IMR-90 (cell line): ENCODE data around the gene ABCB4. TPM values are rescaled to one million over a fixed set of nuclear protein-coding genes. Genes with fewer than 3 reads are reported as not detected.

ENCODE experiments used
- ATAC-seq: fragments of 200-7000 bp; cut with Tn5 transposase; 2 replicates; pipeline ENCODE4 v1.9.1; 2020; ENCODE audit warnings: low read depth, mild to moderate bottlenecking, moderate library complexity
- BruUV-seq: library from RNA; stranded (reverse); fragments of 400-500 nt; replicated peaks from 2 replicates; lab custom pipeline; 2021; lab: Mats Ljungman, UMichigan
- CTCF ChIA-PET: fragments of 300-600 bp; formaldehyde crosslinking; extraction: SDS; loops from one replicate; lab custom pipeline; 2021; ENCODE audit warnings: antibody characterized with exemption; lab: Yijun Ruan, JAX
- POLR2A ChIA-PET: fragments of 300-600 bp; sonication (Branson Sonifier 250); formaldehyde crosslinking; loops from one replicate; lab custom pipeline; 2022; ENCODE audit warnings: antibody characterized with exemption; ENCODE audit not compliant: unreplicated experiment; lab: Charles Lee
- DNase-seq: peaks from one replicate; pipeline ENCODE4 v3.0.0; 2013
- H2AFZ ChIP-seq: replicated peaks from 2 replicates; pipeline ENCODE3; 2013; ENCODE audit warnings: low read length, mild to moderate bottlenecking; ENCODE audit not compliant: poor library complexity
- H2AK5ac ChIP-seq: 2 replicates; pipeline ENCODE4 v1.6.1; 2013; ENCODE audit warnings: low read depth, low read length, inconsistent platforms
- H2AK9ac ChIP-seq: replicated peaks from 2 replicates; pipeline ENCODE3; 2013; ENCODE audit warnings: mild to moderate bottlenecking, low read depth, low read length, moderate library complexity; ENCODE audit not compliant: poor library complexity
- H2BK120ac ChIP-seq: 2 replicates; pipeline ENCODE4 v1.6.1; 2013; ENCODE audit warnings: low read depth, low read length, inconsistent platforms
- H2BK15ac ChIP-seq: 3 replicates; pipeline ENCODE4 v1.6.1; 2013; ENCODE audit warnings: low read depth, low read length, inconsistent platforms
- H2BK20ac ChIP-seq: 2 replicates; pipeline ENCODE4 v1.6.1; 2013; ENCODE audit warnings: low read depth, mild to moderate bottlenecking, inconsistent platforms, low read length, moderate library complexity
- H2BK5ac ChIP-seq: 2 replicates; pipeline ENCODE4 v1.6.1; 2013; ENCODE audit warnings: mild to moderate bottlenecking, low read depth, low read length, inconsistent platforms; ENCODE audit not compliant: poor library complexity, severe bottlenecking
- H3K14ac ChIP-seq: replicated peaks from 2 replicates; pipeline ENCODE4 v1.6.1; 2013; ENCODE audit warnings: low read depth, low read length, inconsistent platforms
- H3K18ac ChIP-seq: 2 replicates; pipeline ENCODE4 v1.6.1; 2013; ENCODE audit warnings: low read depth, low read length, control low read depth
- H3K23ac ChIP-seq: 2 replicates; pipeline ENCODE4 v1.6.1; 2013; ENCODE audit warnings: low read depth, low read length, inconsistent platforms
- H3K27ac ChIP-seq: 2 replicates; pipeline ENCODE4 v1.5.1; 2013; ENCODE audit warnings: mild to moderate bottlenecking, control low read depth, low read length; ENCODE audit not compliant: insufficient read depth
- H3K27me3 ChIP-seq: 2 replicates; pipeline ENCODE4 v1.6.1; 2013; ENCODE audit warnings: low read length; ENCODE audit not compliant: control insufficient read depth, insufficient read depth
- H3K36me3 ChIP-seq: 2 replicates; pipeline ENCODE4 v1.6.1; 2013; ENCODE audit warnings: low read length, mixed read lengths; ENCODE audit not compliant: control insufficient read depth, insufficient read depth
- H3K4ac ChIP-seq: 2 replicates; pipeline ENCODE4 v1.6.1; 2013; ENCODE audit warnings: low read depth, low read length, inconsistent platforms
- H3K4me1 ChIP-seq: 2 replicates; pipeline ENCODE4 v1.6.1; 2013; ENCODE audit warnings: low read length, mixed read lengths; ENCODE audit not compliant: control insufficient read depth, insufficient read depth
- H3K4me2 ChIP-seq: 2 replicates; pipeline ENCODE4 v1.6.1; 2013; ENCODE audit warnings: low read depth, mild to moderate bottlenecking, control low read depth, low read length, moderate library complexity
- H3K4me3 ChIP-seq: 2 replicates; pipeline ENCODE4 v1.5.1; 2013; ENCODE audit warnings: low read depth, mild to moderate bottlenecking, control low read depth, low read length, moderate library complexity; ENCODE audit not compliant: insufficient read depth
- H3K56ac ChIP-seq: 2 replicates; pipeline ENCODE4 v1.6.1; 2013; ENCODE audit warnings: low read length, inconsistent platforms; ENCODE audit not compliant: insufficient read depth; ENCODE audit errors: extremely low read depth
- H3K79me1 ChIP-seq, 2 experiments: 2 replicates each; pipeline ENCODE4 v1.6.1; 2013; ENCODE audit warnings: low read length in 2 of 2, inconsistent platforms in 1 of 2, low read depth in 1 of 2
- H3K9ac ChIP-seq: 2 replicates; pipeline ENCODE4 v1.6.1; 2013; ENCODE audit warnings: low read depth, low read length, control low read depth
- H3K9me1 ChIP-seq: 2 replicates; pipeline ENCODE4 v1.6.1; 2013; ENCODE audit warnings: low read length, inconsistent platforms; ENCODE audit not compliant: insufficient read depth
- H3K9me3 ChIP-seq: 2 replicates; pipeline ENCODE4 v1.6.1; 2013; ENCODE audit warnings: low read length; ENCODE audit not compliant: control insufficient read depth, insufficient read depth
- H4K20me1 ChIP-seq: 2 replicates; pipeline ENCODE4 v1.6.1; 2013; ENCODE audit warnings: low read length, inconsistent platforms; ENCODE audit not compliant: insufficient read depth
- H4K5ac ChIP-seq: 2 replicates; pipeline ENCODE4 v1.6.1; 2013; ENCODE audit warnings: mild to moderate bottlenecking, low read depth, low read length, control low read depth
- H4K8ac ChIP-seq, 2 experiments: 2 replicates each; pipeline ENCODE4 v1.6.1; 2013; ENCODE audit warnings: low read depth in 2 of 2, low read length in 2 of 2, control low read depth in 1 of 2, inconsistent platforms in 1 of 2
- H4K91ac ChIP-seq: 2 replicates; pipeline ENCODE4 v1.6.1; 2013; ENCODE audit warnings: low read depth, low read length, inconsistent platforms; ENCODE audit not compliant: insufficient read depth
- RAD21 ChIP-seq: IDR thresholded peaks from 2 replicates; pipeline ENCODE4 v1.6.1; 2012; ENCODE audit warnings: low read length, improper control_type of control experiment
- SMC3 ChIP-seq: fragments of 150-350 bp; IDR thresholded peaks from 2 replicates; pipeline ENCODE4 v1.6.1; 2016; ENCODE audit warnings: low read depth, mild to moderate bottlenecking, antibody characterized with exemption, low read length, moderate library complexity
- WGBS, 2 experiments: methylation state at CpG; one replicate each; pipeline versions ENCODE4 v1.1.5 to v1.1.7; 2013; ENCODE audit warnings: missing lambda C conversion rate in 2 of 2; ENCODE audit not compliant: insufficient read length in 1 of 2; ENCODE audit errors: extremely low coverage in 2 of 2; 5-methylcytosine and 5-hydroxymethylcytosine counted together
- dilution Hi-C: fragments of 300-500 bp; cut with HindIII; formaldehyde crosslinking; loops from one replicate; pipeline ENCODE4 v1.14.3; 2018; ENCODE audit warnings: low sequenced_read_pairs; ENCODE audit not compliant: unreplicated experiment
- in situ Hi-C: fragments of 300-500 bp; cut with MboI; formaldehyde crosslinking; loops from 3 replicates; pipeline ENCODE4 v1.14.3; 2019; ENCODE audit warnings: low sequenced_read_pairs, inconsistent platforms, mixed read lengths
- intact Hi-C: fragments of 100-400 bp; cut with micrococcal nuclease; formaldehyde crosslinking; loops from 2 replicates; pipeline ENCODE4 v1.10.0; 2022
- polyA plus RNA-seq, 3 experiments: library from polyadenylated mRNA; depleted of rRNA; stranded (reverse); fragments of >200 nt; gene quantifications; 2 replicates each; pipeline ENCODE4 v1.2.3, GENCODE V29; 2012; ENCODE audit warnings: low replicate concordance in 1 of 3
- total RNA-seq: library from RNA; depleted of rRNA; stranded (reverse); fragments of >200 nt; gene quantifications from 2 replicates; pipeline ENCODE4 v1.2.3, GENCODE V29; 2012

Gene ABCB4
- total and polyA plus RNA-seq, 2 of the 4 experiments (the other 2 are of a cell fraction), result not detected

- no peak overlapping the region for H2AFZ ChIP-seq
- no peak overlapping the region for H3K4me2 ChIP-seq
- no TSS peak for BruUV-seq
- H3K4me1 ChIP-seq, result no peaks in the 10 kb centered on the region
- no peaks in the 10 kb centered on the region for H3K9me1 ChIP-seq
- no peak overlapping the region for H3K18ac ChIP-seq
- TF ChIP-seq RAD21, result no peak
- TF ChIP-seq SMC3, result no peak
- H2BK15ac ChIP-seq, result no peak overlapping the region
- H3K9ac ChIP-seq, result no peak overlapping the region
- no peak overlapping the region for H4K8ac ChIP-seq
- H3K27ac ChIP-seq, result no peak overlapping the region
- H3K14ac ChIP-seq, result no peak overlapping the region
- no peak overlapping the region for H2AK9ac ChIP-seq
- intact Hi-C loops, result no loop called here
- H4K91ac ChIP-seq, result no peak overlapping the region
- peaks cover 1% of the 10 kb centered on the region; the same call in 1 of the 2 replicates for H3K27me3 ChIP-seq
- H4K20me1 ChIP-seq, result no peaks in the 10 kb centered on the region
- no peak overlapping the region for H3K4me3 ChIP-seq
- no peak for ATAC-seq
- H2BK20ac ChIP-seq, result no peak overlapping the region
- H2BK5ac ChIP-seq, result no peak overlapping the region
- POLR2A ChIA-PET, result no interaction called here
- no peak overlapping the region for H4K5ac ChIP-seq
- dilution Hi-C loops, result no loop called here
- CTCF ChIA-PET, result interaction anchor here (0.9 kb wide), 1 partner anchor 8 kb away, joined by 4 read pairs; no protein-coding TSS in a partner anchor
- DNase-seq, result no peak
- WGBS, 2 experiments, result 50% methylated on average over 1 of the region's 3 CpGs; no CpG with 5 or more reads in 1 of the 2 experiments
- H3K79me1 ChIP-seq, result no peaks in the 10 kb centered on the region
- H3K56ac ChIP-seq, result no peak overlapping the region
- no peak overlapping the region for H3K4ac ChIP-seq
- H3K9me3 ChIP-seq, result no peaks in the 10 kb centered on the region
- no peaks in the 10 kb centered on the region for H3K36me3 ChIP-seq
- in situ Hi-C loops, result no loop called here
- H3K23ac ChIP-seq, result no peak overlapping the region
- H2BK120ac ChIP-seq, result no peak overlapping the region
- H2AK5ac ChIP-seq, result no peak overlapping the region
These were observed 22.0 kb upstream of the ABCB4 start for GRCh38 chr7:87497482-87497881.
